Fibroblast of mammary gland (primary cell): Measurements from ENCODE around the gene GLI2.

Experiments used
- DNase-seq: peaks from one replicate; pipeline ENCODE4 v3.0.0-alpha.2; 2010; ENCODE audit warnings: low read depth
- H3K4me3 ChIP-seq: 2 replicates; pipeline ENCODE4 v1.5.1; 2011; ENCODE audit warnings: low read depth, mild to moderate bottlenecking, low read length, moderate library complexity; ENCODE audit not compliant: control insufficient read depth
- TF ChIP-seq, protein P1 (sequence below): conservative IDR thresholded peaks from 2 replicates; pipeline ENCODE4 v1.5.1; 2011; ENCODE audit warnings: low read depth, low read length, inconsistent platforms; ENCODE audit not compliant: control insufficient read depth, insufficient read depth

Gene GLI2

DNA sequence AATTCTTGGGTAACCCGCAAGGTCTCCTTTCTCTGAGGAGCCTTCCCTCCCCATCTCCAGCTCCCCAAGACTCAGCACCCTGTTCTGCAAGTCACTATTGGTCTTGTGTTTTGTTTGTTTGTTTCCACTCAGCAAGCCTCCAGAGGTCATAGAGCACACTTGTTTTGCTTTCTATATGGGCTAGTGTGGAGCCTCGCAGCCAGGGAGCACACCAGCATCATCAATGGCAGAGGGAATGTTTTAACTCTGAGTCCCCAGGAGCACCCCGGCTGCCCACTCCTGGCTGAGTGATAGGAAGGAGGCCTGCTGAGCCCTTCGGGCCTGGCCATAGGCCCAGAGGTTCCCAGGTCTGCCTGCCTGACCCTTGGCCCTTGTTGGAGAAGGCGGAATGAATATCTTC lies 36.6 kb downstream of the GLI2 start:
- TF ChIP-seq, protein P1, sequence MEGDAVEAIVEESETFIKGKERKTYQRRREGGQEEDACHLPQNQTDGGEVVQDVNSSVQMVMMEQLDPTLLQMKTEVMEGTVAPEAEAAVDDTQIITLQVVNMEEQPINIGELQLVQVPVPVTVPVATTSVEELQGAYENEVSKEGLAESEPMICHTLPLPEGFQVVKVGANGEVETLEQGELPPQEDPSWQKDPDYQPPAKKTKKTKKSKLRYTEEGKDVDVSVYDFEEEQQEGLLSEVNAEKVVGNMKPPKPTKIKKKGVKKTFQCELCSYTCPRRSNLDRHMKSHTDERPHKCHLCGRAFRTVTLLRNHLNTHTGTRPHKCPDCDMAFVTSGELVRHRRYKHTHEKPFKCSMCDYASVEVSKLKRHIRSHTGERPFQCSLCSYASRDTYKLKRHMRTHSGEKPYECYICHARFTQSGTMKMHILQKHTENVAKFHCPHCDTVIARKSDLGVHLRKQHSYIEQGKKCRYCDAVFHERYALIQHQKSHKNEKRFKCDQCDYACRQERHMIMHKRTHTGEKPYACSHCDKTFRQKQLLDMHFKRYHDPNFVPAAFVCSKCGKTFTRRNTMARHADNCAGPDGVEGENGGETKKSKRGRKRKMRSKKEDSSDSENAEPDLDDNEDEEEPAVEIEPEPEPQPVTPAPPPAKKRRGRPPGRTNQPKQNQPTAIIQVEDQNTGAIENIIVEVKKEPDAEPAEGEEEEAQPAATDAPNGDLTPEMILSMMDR, result no peak
- peak; percentile 29 for DNase-seq
- no peak overlapping the region for H3K4me3 ChIP-seq

DNA sequence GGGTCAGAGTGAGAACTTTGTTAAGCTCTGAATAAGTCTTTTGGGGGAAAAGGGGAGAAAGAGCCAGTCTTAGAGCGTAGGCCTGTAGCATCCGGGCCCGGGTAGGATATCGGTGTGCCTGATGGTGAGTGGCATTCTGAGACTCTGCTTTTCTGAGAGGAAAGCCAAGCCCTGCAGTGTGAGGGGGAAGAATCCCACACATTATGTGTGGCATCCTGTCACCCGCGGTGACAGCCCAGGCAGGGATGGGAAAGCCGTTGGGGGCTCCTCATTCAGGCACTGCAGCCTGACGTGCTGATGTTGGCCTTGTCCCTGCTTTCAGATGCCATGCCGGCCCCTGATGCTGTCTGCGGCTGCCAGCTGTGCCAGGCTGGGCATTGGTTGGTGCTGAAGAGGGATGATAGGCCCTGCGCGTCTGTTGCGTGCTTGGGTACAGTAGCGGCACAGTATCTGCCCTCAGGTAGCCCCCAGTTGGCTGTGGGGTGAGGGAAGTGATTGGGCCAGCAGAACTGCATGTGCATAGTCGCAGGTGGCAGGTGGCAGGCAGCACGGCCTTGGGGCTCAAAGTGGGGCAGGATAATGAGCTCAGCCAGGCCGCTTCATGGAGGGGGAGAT lies 37.6 kb downstream of the GLI2 start:
- TF ChIP-seq, protein P1, result no peak
- no peak overlapping the region for H3K4me3 ChIP-seq
- DNase-seq, result no peak

DNA sequence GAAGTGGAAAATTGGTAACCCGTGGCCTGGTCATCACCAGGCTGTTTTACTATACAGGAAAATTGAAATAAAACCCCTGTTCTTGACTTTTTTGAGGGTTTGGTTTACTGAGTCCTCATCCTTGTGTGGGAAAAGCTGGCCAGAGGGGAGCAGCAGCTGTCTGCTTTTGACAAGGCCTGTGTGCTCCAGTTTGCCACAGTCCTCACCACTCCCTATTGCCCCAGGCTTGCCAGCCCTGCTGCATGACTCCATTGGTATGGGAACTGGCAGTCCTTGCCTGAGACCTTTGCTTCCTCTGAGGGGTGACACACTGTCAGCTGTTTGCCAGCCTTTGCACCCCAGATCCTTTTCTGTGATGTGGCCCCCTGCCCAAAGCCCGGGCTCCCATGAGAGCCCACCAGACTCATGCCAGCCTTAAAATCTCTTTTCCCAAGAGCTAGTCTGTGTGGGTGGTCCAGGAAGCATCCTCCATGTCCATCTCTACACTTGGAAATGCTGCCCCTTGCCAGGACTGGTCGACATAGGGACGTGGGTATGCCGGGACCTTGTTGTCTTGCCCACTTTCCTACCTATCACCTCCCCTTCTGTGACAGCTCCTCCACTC lies 39.0 kb downstream of the GLI2 start:
- no peak overlapping the region for H3K4me3 ChIP-seq
- TF ChIP-seq, protein P1, result no peak
- no peak for DNase-seq

- TF ChIP-seq, protein P1, result no peak
- H3K4me3 ChIP-seq, result no peak overlapping the region
- DNase-seq, result no peak
Observed at GRCh38 chr2:120775194-120775593, 39.5 kb downstream of the GLI2 start.

DNA sequence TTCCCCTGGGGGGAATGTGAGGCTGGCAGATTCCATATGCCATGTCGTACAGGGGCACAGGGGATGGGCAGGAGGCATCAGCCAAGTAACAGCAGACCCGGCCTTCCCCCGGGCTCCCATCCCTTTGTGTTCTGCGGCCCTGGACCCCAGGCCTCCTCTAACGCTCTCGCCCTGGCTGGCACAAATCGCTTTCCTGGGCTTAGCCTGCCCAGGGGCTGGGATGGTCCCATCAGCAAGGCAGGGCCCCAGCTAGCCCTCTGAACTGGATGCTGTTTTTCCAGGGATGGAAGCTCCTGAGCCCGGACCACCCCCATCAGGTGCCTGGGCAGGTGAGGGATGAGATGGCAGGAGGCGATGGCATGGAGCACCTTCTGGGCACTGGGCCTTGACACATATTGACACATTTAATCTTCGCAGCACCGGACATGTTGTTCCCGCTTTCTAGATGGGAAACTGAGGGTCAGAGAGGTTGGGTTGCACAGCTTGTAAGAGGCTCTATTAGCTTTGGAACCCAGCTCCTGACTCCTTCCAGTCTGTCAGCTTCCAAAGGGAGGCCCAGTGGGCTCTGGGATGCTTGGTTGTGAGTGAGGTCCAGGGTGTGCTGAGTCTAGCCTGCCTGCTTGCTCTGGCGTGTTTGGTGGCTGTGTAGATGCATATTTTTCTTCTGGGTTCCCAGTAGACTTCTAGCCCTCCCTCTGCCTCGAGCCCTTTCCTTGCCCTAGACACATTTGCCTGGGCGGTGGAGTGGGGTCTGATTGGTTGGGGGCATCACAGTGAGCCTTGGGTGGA lies 40.3 kb downstream of the GLI2 start:
- TF ChIP-seq, protein P1, result no peak
- H3K4me3 ChIP-seq, result no peak overlapping the region
- no peak for DNase-seq

DNA sequence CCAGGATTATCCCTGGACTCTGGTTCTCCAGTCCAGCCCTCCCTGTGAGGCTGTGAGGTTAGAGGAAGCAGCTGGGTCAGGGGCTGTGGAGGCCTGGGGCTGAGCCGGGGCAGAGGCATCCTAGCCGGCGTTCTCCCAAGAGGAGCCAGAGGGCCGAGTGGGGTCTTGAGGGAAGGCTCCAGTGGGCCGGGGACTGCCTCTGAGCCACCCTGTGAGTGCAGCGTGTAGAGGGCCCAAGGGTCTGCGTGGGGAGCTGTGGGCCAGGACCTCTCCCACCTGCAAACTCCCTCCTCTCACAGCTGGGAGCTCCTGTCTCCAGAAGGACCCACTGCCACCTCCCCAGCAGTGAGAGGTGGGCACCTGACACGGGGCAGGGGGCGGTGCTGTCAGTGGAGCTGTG lies 41.0 kb downstream of the GLI2 start:
- TF ChIP-seq, protein P1, result no peak
- DNase-seq, result no peak
- H3K4me3 ChIP-seq, result no peak overlapping the region
